Retina (tissue), 1 donor: ENCODE data around the gene CLDN20.
"Not testable (repeated sequence)": the region's sequence is repeated elsewhere in the genome, so short reads cannot be mapped to it uniquely, and the experiment has no call there.

Experiments
- DNase-seq: peaks from one replicate; pipeline ENCODE4 v3.0.0-alpha.2; 2016

Gene CLDN20

GRCh38 chr6:155245831-155246230, 18.0 kb upstream of the CLDN20 start:
- DNase-seq: no peak

GRCh38 chr6:155246825-155247224, 17.0 kb upstream of the CLDN20 start:
- no peak for DNase-seq

GRCh38 chr6:155247618-155248007, 16.2 kb upstream of the CLDN20 start:
- no peak for DNase-seq

GRCh38 chr6:155248008-155249001, 15.5 kb upstream of the CLDN20 start:
- DNase-seq: peak; percentile 48

- DNase-seq: no peak
Observed at GRCh38 chr6:155250701-155251381, 13.0 kb upstream of the CLDN20 start.

- no peak for DNase-seq
Observed at GRCh38 chr6:155252581-155252980, 11.2 kb upstream of the CLDN20 start.

- DNase-seq: no peak
Observed at GRCh38 chr6:155253337-155253736, 10.5 kb upstream of the CLDN20 start.

- no peak for DNase-seq
Observed at GRCh38 chr6:155254139-155254538, 9.7 kb upstream of the CLDN20 start.

GRCh38 chr6:155256122-155256795, 7.6 kb upstream of the CLDN20 start:
- no peak for DNase-seq

- no peak for DNase-seq
Observed at GRCh38 chr6:155257796-155258195, 6.0 kb upstream of the CLDN20 start.

- no peak for DNase-seq
Observed at GRCh38 chr6:155259204-155259603, 4.6 kb upstream of the CLDN20 start.

- DNase-seq: no peak
Observed at GRCh38 chr6:155259897-155260296, 3.9 kb upstream of the CLDN20 start.

GRCh38 chr6:155260686-155261085, 3.1 kb upstream of the CLDN20 start:
- DNase-seq: no peak

GRCh38 chr6:155261111-155261900, 2.5 kb upstream of the CLDN20 start:
- DNase-seq: no peak

- DNase-seq: no peak
Observed at GRCh38 chr6:155262655-155263054, 1.2 kb upstream of the CLDN20 start.

- DNase-seq: no peak
Observed at GRCh38 chr6:155264693-155265320, 994 bp downstream of the CLDN20 start.

GRCh38 chr6:155265843-155266535, 2.2 kb downstream of the CLDN20 start:
- no peak for DNase-seq

- no peak for DNase-seq
Observed at GRCh38 chr6:155267411-155267810, 3.6 kb downstream of the CLDN20 start.

GRCh38 chr6:155268088-155268867, 4.5 kb downstream of the CLDN20 start:
- not testable (repeated sequence) for DNase-seq

- DNase-seq: no peak
Observed at GRCh38 chr6:155269765-155270164, 6.0 kb downstream of the CLDN20 start.
